Panc1 (cell line): ENCODE results near the gene RPUSD4.
A peak's percentile ranks its signal among the peaks of the same experiment; 100 is the strongest.

Experiments used
- CTCF ChIP-seq: fragments of 450-650 bp; IDR thresholded peaks from 2 replicates; pipeline ENCODE4 v1.5.1; 2017; ENCODE audit warnings: mild to moderate bottlenecking
- TF ChIP-seq, protein P1 (sequence below), 2 experiments: IDR thresholded peaks; 2 replicates each; pipeline ENCODE4 v1.6.1; 2011 to 2012; ENCODE audit warnings: low read depth in 2 of 2, control low read depth in 1 of 2, low read length in 1 of 2, mild to moderate bottlenecking in 1 of 2, moderate library complexity in 1 of 2; ENCODE audit not compliant: insufficient read depth in 1 of 2

DNA sequence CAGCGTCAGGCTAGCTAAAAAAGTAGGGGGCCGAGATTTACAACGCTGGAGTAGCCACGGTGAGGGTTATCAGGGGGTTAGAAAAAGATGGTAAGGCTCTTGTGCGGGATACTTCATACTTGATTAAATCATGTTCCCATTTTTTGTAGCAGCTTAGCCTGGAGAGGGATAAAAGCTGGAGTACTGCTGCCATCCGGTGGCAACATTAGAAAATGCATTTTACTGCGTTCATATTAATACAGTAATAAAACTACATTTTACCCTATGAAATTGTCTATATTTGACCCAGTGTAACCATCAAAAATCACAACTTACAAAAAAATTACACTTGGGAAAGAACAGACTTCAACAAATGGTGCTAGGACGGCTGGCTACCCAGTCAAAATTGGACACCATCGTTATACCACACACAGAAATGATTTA is 17.3 kb downstream of the RPUSD4 start:
- TF ChIP-seq CTCF: peak; percentile 84
- TF ChIP-seq, protein P1, sequence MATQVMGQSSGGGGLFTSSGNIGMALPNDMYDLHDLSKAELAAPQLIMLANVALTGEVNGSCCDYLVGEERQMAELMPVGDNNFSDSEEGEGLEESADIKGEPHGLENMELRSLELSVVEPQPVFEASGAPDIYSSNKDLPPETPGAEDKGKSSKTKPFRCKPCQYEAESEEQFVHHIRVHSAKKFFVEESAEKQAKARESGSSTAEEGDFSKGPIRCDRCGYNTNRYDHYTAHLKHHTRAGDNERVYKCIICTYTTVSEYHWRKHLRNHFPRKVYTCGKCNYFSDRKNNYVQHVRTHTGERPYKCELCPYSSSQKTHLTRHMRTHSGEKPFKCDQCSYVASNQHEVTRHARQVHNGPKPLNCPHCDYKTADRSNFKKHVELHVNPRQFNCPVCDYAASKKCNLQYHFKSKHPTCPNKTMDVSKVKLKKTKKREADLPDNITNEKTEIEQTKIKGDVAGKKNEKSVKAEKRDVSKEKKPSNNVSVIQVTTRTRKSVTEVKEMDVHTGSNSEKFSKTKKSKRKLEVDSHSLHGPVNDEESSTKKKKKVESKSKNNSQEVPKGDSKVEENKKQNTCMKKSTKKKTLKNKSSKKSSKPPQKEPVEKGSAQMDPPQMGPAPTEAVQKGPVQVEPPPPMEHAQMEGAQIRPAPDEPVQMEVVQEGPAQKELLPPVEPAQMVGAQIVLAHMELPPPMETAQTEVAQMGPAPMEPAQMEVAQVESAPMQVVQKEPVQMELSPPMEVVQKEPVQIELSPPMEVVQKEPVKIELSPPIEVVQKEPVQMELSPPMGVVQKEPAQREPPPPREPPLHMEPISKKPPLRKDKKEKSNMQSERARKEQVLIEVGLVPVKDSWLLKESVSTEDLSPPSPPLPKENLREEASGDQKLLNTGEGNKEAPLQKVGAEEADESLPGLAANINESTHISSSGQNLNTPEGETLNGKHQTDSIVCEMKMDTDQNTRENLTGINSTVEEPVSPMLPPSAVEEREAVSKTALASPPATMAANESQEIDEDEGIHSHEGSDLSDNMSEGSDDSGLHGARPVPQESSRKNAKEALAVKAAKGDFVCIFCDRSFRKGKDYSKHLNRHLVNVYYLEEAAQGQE (IDR thresholded peaks at IDR 0.05; ENCODE audit: insufficient read depth in 1 of 2, low read depth in 2 of 2, low read length in 1 of 2): no peak
